ENCODE results near the gene DLGAP1. TPM values are rescaled to one million over a fixed set of nuclear protein-coding genes. Genes with fewer than 3 reads are reported as not detected.
A peak's percentile ranks its signal among the peaks of the same experiment; 100 is the strongest.

DLGAP1 gene
- total RNA-seq, 1 donor from 2014 or later, result 0.63 TPM

DNA sequence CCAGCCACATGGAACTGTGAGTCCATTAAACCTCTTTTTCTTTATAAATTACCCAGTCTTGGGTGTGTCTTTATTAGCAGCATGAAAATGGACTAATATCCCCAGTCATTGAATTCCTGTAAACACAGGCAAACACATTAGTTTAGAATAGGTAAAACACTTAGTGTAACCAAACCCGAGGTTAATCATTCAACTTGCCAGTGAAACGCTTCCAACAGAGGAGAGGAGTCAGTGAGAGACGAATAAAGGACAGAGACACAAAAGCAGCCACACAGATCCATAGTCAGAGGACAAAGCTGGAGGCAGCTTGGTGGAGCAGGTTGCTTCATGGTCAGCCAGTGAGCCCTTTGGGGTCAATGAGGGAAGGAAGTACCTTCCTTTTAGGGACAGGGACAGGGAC, 657.1 kb downstream of the DLGAP1 start:
- no peak for TF ChIP-seq CTCF (conservative IDR thresholded peaks at IDR 0.05; ENCODE audit: low read depth, low read length)
- DNase-seq (ENCODE audit: low read depth), result peak; percentile 37
- no peak overlapping the region for H3K4me3 ChIP-seq (ENCODE audit: low read depth, low read length)

GRCh38 chr18:3796434-3796833, 658.7 kb downstream of the DLGAP1 start:
- H3K4me3 ChIP-seq (ENCODE audit: low read depth, low read length), result no peak overlapping the region
- no peak for DNase-seq (ENCODE audit: low read depth)
- TF ChIP-seq CTCF (conservative IDR thresholded peaks at IDR 0.05; ENCODE audit: low read depth, low read length), result no peak

DNA sequence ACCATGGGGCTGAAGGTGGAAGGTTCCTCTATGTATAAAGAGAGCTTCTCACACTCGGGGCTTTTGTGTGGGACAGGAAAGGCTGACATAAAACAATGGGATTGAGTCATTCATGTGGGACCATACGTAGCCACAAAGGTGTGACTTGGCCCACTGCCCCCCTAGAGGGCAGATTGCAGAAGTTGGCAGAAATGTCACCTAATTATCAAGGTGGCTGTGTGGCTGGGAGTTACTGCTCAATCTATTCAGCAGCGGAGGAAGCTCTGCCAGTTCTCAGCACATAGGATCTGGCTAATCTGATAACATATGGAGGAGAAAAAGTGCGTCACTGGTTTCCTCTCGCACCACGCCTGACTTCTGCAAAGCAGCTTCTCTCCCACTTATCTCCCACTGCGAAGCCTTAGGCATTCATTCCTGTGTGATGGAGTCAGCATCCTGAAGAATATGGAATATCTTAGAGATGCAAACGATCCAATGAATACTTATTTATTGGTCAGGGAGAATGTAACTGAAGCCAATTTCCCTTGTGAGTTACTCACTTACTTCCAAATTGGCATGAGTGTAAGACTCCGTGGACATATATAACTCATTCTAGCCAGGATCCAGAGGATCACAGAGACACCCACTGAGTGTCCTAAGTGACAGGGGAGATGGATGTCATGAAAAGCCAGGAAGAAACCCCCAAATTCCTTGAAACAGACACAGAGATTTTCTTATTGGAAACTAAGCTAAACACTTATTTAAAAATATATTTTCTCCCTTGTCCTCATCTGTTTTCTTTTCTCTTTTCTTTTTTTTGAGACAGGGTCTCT, 660.4 kb downstream of the DLGAP1 start:
- H3K4me3 ChIP-seq (ENCODE audit: low read depth, low read length), result no peak overlapping the region
- no peak for DNase-seq (ENCODE audit: low read depth)
- TF ChIP-seq CTCF (conservative IDR thresholded peaks at IDR 0.05; ENCODE audit: low read depth, low read length), result peak; percentile 10

GRCh38 chr18:3793545-3793944, 661.6 kb downstream of the DLGAP1 start:
- TF ChIP-seq CTCF (conservative IDR thresholded peaks at IDR 0.05; ENCODE audit: low read depth, low read length), result no peak
- no peak overlapping the region for H3K4me3 ChIP-seq (ENCODE audit: low read depth, low read length)
- DNase-seq (ENCODE audit: low read depth), result no peak

DNA sequence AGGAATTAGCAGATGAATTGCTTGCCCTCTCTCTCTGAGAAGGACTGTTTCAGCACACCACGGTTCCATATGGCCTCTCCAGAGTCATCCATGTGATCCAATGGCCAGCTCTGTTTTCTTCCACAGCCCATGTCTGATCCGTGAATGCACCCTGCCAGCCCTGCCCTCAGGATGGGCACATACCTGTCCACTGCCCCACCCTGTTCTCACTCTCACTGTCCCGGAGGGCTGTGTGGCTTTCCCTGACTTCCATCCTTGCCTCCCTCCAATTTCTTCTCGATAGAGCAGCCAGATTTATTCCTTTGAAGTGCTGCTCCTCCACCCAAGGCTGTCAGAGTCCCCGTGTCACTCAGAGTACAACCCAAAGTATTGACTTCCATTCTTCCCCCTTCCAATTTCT, 662.0 kb downstream of the DLGAP1 start:
- no peak for DNase-seq (ENCODE audit: low read depth)
- no peak overlapping the region for H3K4me3 ChIP-seq (ENCODE audit: low read depth, low read length)
- no peak for TF ChIP-seq CTCF (conservative IDR thresholded peaks at IDR 0.05; ENCODE audit: low read depth, low read length)

GRCh38 chr18:3792711-3793110, 662.4 kb downstream of the DLGAP1 start:
- H3K4me3 ChIP-seq (ENCODE audit: low read depth, low read length), result no peak overlapping the region
- no peak for TF ChIP-seq CTCF (conservative IDR thresholded peaks at IDR 0.05; ENCODE audit: low read depth, low read length)
- DNase-seq (ENCODE audit: low read depth), result no peak

DNA sequence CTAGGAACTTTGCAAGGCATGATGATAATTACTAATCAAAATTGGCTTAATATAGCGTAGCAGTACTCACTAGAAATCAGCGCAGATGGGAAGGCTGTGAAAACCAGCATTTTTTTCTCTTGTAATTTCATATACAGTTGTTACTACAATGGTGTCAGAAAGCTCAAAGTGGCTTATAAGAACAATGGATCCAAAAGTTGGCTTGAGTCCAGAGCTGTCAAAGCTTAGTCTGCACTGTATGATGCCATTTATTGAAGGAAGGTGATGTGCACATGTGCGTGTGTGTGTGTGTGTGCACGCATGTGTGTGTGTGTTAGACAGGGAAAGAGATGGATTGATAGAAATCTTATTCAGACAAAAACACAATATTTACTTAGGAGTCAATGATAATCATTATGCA, 663.9 kb downstream of the DLGAP1 start:
- no peak for DNase-seq (ENCODE audit: low read depth)
- no peak for TF ChIP-seq CTCF (conservative IDR thresholded peaks at IDR 0.05; ENCODE audit: low read depth, low read length)
- H3K4me3 ChIP-seq (ENCODE audit: low read depth, low read length), result no peak overlapping the region
